Measurements from ENCODE around the gene GRIA4.

The GRIA4 gene
- 0 to 0.12 (median 0) reads per million in 4 donors for total RNA-seq

GRCh38 chr11:105609832-105610781 lies at the start of gene GRIA4:
TSS of gene GRIA4 (plus strand) at chr11:105610073. CDS start at chr11:105610998, 925 bp downstream.
- DNase-seq = no peak

- no peak for DNase-seq
These were observed 36.8 kb upstream of the GRIA4 start for GRCh38 chr11:105573091-105573490.

GRCh38 chr11:105574974-105575373 lies 34.9 kb upstream of the GRIA4 start:
- no peak for DNase-seq

- no peak for DNase-seq
These were observed 32.2 kb upstream of the GRIA4 start for GRCh38 chr11:105577641-105578040.

GRCh38 chr11:105579111-105579510 lies 30.8 kb upstream of the GRIA4 start:
- DNase-seq = no peak

- no peak for DNase-seq
These were observed 27.4 kb upstream of the GRIA4 start for GRCh38 chr11:105582497-105582896.

- DNase-seq = no peak
These were observed 21.9 kb upstream of the GRIA4 start for GRCh38 chr11:105588001-105588400.

- DNase-seq = no peak
These were observed 20.5 kb upstream of the GRIA4 start for GRCh38 chr11:105589346-105589745.

GRCh38 chr11:105592035-105592434 lies 17.8 kb upstream of the GRIA4 start:
- DNase-seq = no peak

GRCh38 chr11:105598371-105598770 lies 11.5 kb upstream of the GRIA4 start:
- no peak for DNase-seq

- no peak for DNase-seq
These were observed 6.7 kb upstream of the GRIA4 start for GRCh38 chr11:105603156-105603555.

GRCh38 chr11:105609341-105609781 lies 512 bp upstream of the GRIA4 start:
- DNase-seq = peak in 1 of 5 donors; percentile 1

- DNase-seq = no peak
These were observed 1.1 kb downstream of the GRIA4 start for GRCh38 chr11:105610871-105611571.

GRCh38 chr11:105611572-105612441 lies 1.9 kb downstream of the GRIA4 start:
- no peak for DNase-seq

- no peak for DNase-seq
These were observed 2.9 kb downstream of the GRIA4 start for GRCh38 chr11:105612771-105613170.

GRCh38 chr11:105613183-105613582 lies 3.3 kb downstream of the GRIA4 start:
- DNase-seq = no peak

- DNase-seq = no peak
These were observed 8.6 kb downstream of the GRIA4 start for GRCh38 chr11:105618343-105618955.

GRCh38 chr11:105619556-105619955 lies 9.7 kb downstream of the GRIA4 start:
- no peak for DNase-seq

- DNase-seq = no peak
These were observed 12.1 kb downstream of the GRIA4 start for GRCh38 chr11:105622016-105622415.

GRCh38 chr11:105632316-105632715 lies 22.4 kb downstream of the GRIA4 start:
- no peak for DNase-seq

GRCh38 chr11:105635466-105635865 lies 25.6 kb downstream of the GRIA4 start:
- DNase-seq = no peak

- no peak for DNase-seq
These were observed 26.6 kb downstream of the GRIA4 start for GRCh38 chr11:105636496-105636895.
